ENCODE results near the gene FTO. TPM values are rescaled to one million over a fixed set of nuclear protein-coding genes. Genes with fewer than 3 reads are reported as not detected.

FTO gene
- total and polyA plus RNA-seq, 2 of the 13 experiments (the other 11 are each of a cell fraction or from before 2014, with no cell fraction given) = 41.6 to 55.8 TPM

DNA sequence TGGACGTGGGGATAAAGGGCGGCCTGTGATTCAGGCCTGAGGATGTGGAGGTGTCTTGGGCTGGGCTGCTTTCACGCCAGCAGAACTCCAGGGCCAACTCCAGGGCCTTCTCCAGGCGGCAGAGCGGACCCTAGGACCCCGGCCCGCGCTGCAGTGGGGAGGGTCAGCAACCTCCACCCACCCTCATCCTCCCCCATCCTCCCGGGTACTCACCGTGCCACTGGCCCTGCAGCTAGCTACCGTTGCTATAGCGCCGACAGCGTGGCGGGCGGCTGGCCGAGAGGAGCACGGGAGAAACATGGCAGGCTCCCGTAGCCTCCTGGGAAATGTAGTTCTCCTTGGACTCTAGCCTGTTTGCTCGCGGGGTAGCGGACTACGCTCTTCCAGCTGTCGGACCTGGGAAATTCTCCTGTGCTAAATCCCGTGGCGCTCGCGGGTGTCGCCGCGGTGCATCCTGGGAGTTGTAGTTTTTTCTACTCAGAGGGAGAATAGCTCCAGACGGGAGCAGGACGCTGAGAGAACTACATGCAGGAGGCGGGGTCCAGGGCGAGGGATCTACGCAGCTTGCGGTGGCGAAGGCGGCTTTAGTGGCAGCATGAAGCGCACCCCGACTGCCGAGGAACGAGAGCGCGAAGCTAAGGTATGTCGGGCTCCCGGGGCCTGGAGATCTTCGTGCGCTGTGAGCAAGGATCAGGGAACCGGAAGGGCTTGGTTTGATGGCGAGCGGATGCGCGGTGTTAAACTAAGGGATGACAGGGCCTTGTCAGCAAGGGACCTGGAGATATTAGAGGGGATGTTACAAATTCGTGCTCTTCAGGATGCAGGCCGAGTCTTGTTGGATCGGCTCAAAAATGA, at the start of gene FTO, which contains the start of gene RPGRIP1L (continued):
- TF ChIP-seq ZBTB20 (CRISPR knock-in tag; IDR thresholded peaks at IDR 0.05; ENCODE audit: borderline replicate concordance, low read depth) = peak; percentile 72; the same call in 1 of the 2 replicates
- TF ChIP-seq, protein P1, sequence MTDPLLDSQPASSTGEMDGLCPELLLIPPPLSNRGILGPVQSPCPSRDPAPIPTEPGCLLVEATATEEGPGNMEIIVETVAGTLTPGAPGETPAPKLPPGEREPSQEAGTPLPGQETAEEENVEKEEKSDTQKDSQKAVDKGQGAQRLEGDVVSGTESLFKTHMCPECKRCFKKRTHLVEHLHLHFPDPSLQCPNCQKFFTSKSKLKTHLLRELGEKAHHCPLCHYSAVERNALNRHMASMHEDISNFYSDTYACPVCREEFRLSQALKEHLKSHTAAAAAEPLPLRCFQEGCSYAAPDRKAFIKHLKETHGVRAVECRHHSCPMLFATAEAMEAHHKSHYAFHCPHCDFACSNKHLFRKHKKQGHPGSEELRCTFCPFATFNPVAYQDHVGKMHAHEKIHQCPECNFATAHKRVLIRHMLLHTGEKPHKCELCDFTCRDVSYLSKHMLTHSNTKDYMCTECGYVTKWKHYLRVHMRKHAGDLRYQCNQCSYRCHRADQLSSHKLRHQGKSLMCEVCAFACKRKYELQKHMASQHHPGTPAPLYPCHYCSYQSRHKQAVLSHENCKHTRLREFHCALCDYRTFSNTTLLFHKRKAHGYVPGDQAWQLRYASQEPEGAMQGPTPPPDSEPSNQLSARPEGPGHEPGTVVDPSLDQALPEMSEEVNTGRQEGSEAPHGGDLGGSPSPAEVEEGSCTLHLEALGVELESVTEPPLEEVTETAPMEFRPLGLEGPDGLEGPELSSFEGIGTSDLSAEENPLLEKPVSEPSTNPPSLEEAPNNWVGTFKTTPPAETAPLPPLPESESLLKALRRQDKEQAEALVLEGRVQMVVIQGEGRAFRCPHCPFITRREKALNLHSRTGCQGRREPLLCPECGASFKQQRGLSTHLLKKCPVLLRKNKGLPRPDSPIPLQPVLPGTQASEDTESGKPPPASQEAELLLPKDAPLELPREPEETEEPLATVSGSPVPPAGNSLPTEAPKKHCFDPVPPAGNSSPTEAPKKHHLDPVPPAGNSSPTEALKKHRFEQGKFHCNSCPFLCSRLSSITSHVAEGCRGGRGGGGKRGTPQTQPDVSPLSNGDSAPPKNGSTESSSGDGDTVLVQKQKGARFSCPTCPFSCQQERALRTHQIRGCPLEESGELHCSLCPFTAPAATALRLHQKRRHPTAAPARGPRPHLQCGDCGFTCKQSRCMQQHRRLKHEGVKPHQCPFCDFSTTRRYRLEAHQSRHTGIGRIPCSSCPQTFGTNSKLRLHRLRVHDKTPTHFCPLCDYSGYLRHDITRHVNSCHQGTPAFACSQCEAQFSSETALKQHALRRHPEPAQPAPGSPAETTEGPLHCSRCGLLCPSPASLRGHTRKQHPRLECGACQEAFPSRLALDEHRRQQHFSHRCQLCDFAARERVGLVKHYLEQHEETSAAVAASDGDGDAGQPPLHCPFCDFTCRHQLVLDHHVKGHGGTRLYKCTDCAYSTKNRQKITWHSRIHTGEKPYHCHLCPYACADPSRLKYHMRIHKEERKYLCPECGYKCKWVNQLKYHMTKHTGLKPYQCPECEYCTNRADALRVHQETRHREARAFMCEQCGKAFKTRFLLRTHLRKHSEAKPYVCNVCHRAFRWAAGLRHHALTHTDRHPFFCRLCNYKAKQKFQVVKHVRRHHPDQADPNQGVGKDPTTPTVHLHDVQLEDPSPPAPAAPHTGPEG (CRISPR knock-in tag; IDR thresholded peaks at IDR 0.05) = peak; percentile 37; the same call in 1 of the 2 replicates
- no peak for TF ChIP-seq LCORL (IDR thresholded peaks at IDR 0.05)
- TF ChIP-seq LCORL (CRISPR knock-in tag; IDR thresholded peaks at IDR 0.05) = peak; percentile 84; the same call in 1 of the 2 replicates
- TF ChIP-seq CHD2 (IDR thresholded peaks at IDR 0.05; ENCODE audit: low read depth, low read length) = peak; percentile 95
- TF ChIP-seq FOXK1 (CRISPR knock-in tag; IDR thresholded peaks at IDR 0.05; ENCODE audit: borderline replicate concordance, low read depth) = peak; percentile 97
- no peak for TF ChIP-seq TCF12 (IDR thresholded peaks at IDR 0.05)
- TF ChIP-seq TCF12 (CRISPR knock-in tag; IDR thresholded peaks at IDR 0.05) = peak; percentile 61; the same call in 1 of the 2 replicates
- TF ChIP-seq ZNF737 (CRISPR knock-in tag; IDR thresholded peaks at IDR 0.05; ENCODE audit: borderline replicate concordance) = peak; percentile 75; the same call in 1 of the 2 replicates
- TF ChIP-seq ELK4 (CRISPR knock-in tag; IDR thresholded peaks at IDR 0.05; ENCODE audit: borderline replicate concordance) = 0 out of 2 replicates have a peak, but pooled peaks have one; percentile 26
- no peak for TF ChIP-seq ZBTB46 (CRISPR knock-in tag; IDR thresholded peaks at IDR 0.05; ENCODE audit: borderline replicate concordance)
- TF ChIP-seq USF2 (IDR thresholded peaks at IDR 0.05; ENCODE audit: low read depth, low read length) = no peak
- TF ChIP-seq USF2 (CRISPR knock-in tag; IDR thresholded peaks at IDR 0.05; ENCODE audit: borderline replicate concordance) = peak; percentile 60; the same call in 1 of the 2 replicates
- peak; percentile 70; the same call in 1 of the 2 replicates for TF ChIP-seq KDM3A (CRISPR knock-in tag; IDR thresholded peaks at IDR 0.05; ENCODE audit: low read depth)
